Small intestine (tissue), 7 donors: Measurements from ENCODE around the gene DENND1A. TPM values are rescaled to one million over a fixed set of nuclear protein-coding genes. Genes with fewer than 3 reads are reported as not detected.

Experiments
- DNase-seq, 2 donors: peaks; one replicate each; pipeline versions ENCODE4 v3.0.0 to v3.0.0-alpha.2; 2013
- FAIRE-seq: peaks from 2 replicates; lab custom pipeline; 2012; peaks lifted over from hg19 to GRCh38; lab: Jason Lieb, UNC
- H3K27ac ChIP-seq, 3 donors: one replicate each; pipeline ENCODE4 v1.5.1; 2013; ENCODE audit warnings: low read length in 2 of 3, mild to moderate bottlenecking in 2 of 3, control low read depth in 1 of 3, inconsistent platforms in 1 of 3, low read depth in 1 of 3, moderate library complexity in 1 of 3
- H3K27me3 ChIP-seq, 3 donors: one replicate each; pipeline ENCODE4 v1.6.1; 2013; ENCODE audit warnings: low read length in 3 of 3, inconsistent platforms in 1 of 3; ENCODE audit not compliant: control insufficient read depth in 3 of 3, insufficient read depth in 3 of 3
- H3K36me3 ChIP-seq, 3 donors: one replicate each; pipeline ENCODE4 v1.6.1; 2013; ENCODE audit warnings: low read length in 3 of 3, inconsistent platforms in 1 of 3, low read depth in 1 of 3, mild to moderate bottlenecking in 1 of 3, moderate library complexity in 1 of 3; ENCODE audit not compliant: control insufficient read depth in 3 of 3, insufficient read depth in 2 of 3
- H3K4me1 ChIP-seq, 3 donors: one replicate each; pipeline ENCODE4 v1.6.1; 2013; ENCODE audit warnings: low read length in 2 of 3, inconsistent platforms in 1 of 3, low read depth in 1 of 3, mild to moderate bottlenecking in 1 of 3, moderate library complexity in 1 of 3; ENCODE audit not compliant: control insufficient read depth in 3 of 3, insufficient read depth in 2 of 3
- H3K4me3 ChIP-seq, 3 donors: one replicate each; pipeline ENCODE4 v1.5.1; 2013; ENCODE audit warnings: low read length in 3 of 3, control low read depth in 1 of 3, inconsistent platforms in 1 of 3, low read depth in 1 of 3, mild to moderate bottlenecking in 1 of 3, moderate library complexity in 1 of 3
- H3K9me3 ChIP-seq, 2 donors: one replicate each; pipeline ENCODE4 v1.6.1; 2013; ENCODE audit warnings: low read depth in 1 of 2, low read length in 1 of 2; ENCODE audit not compliant: control insufficient read depth in 2 of 2, insufficient read depth in 1 of 2
- WGBS, 3 donors: extraction: QIAGEN DNeasy Blood & Tissue Kit; methylation state at CpG; one replicate each; pipeline ENCODE4 v1.1.7; 2013; 5-methylcytosine and 5-hydroxymethylcytosine counted together
- polyA plus RNA-seq, 4 donors: library from polyadenylated mRNA; stranded (reverse) in 3 of 4; unstranded in 1 of 4; fragments of 200-250 nt in 3 of 4; fragments of 120-200 nt in 1 of 4; gene quantifications; one replicate each; pipeline versions ENCODE4 v1.2.1 to v1.2.3, GENCODE V29; 2013
- donor health status: healthy with polysubstance abuse.
- donor health status: control.
- donor health status: control.
- donor health status: Bipolar disorder and iron deficiency.
- donor health status: healthy.

DENND1A gene
- polyA plus RNA-seq, 4 donors: 11.5 to 43.4 (median 20.0) TPM

GRCh38 chr9:123511326-123512277 lies 418.3 kb downstream of the DENND1A start:
- WGBS, 3 donors: 87 to 88% (median 88%) methylated on average over 15 of the region's 15 CpGs
- no peak overlapping the region for H3K27ac ChIP-seq
- H3K4me3 ChIP-seq: no peak overlapping the region
- H3K4me1 ChIP-seq: no peaks in the 10 kb centered on the region
- peaks cover 0 to 18% (median 0%) of the 10 kb centered on the region in 3 donors for H3K36me3 ChIP-seq
- no peaks in the 10 kb centered on the region for H3K27me3 ChIP-seq
- FAIRE-seq: no peak
- DNase-seq: no peak
- no peaks in the 10 kb centered on the region for H3K9me3 ChIP-seq

GRCh38 chr9:123509646-123510045 lies 420.3 kb downstream of the DENND1A start:
- WGBS, 3 donors: 89 to 95% (median 90%) methylated on average over 2 of the region's 2 CpGs

GRCh38 chr9:123508048-123508447 lies 421.9 kb downstream of the DENND1A start:
- no peaks in the 10 kb centered on the region for H3K27me3 ChIP-seq
- no peak overlapping the region for H3K4me3 ChIP-seq
- H3K9me3 ChIP-seq: no peaks in the 10 kb centered on the region
- H3K27ac ChIP-seq: no peak overlapping the region
- WGBS, 3 donors: 72 to 81% (median 79%) methylated on average over 6 of the region's 6 CpGs
- FAIRE-seq (no peak), DNase-seq (no peak)
- H3K4me1 ChIP-seq: no peaks in the 10 kb centered on the region
- H3K36me3 ChIP-seq: peaks cover 0 to 17% (median 0%) of the 10 kb centered on the region in 3 donors

More at GRCh38 chr9:123509646-123510045, 420.3 kb downstream of the DENND1A start:
- H3K27ac ChIP-seq: no peak overlapping the region
- DNase-seq: no peak
- H3K27me3 ChIP-seq: no peaks in the 10 kb centered on the region
- peaks cover 0 to 20% (median 0%) of the 10 kb centered on the region in 3 donors for H3K36me3 ChIP-seq
- no peaks in the 10 kb centered on the region for H3K9me3 ChIP-seq
- no peak overlapping the region for H3K4me3 ChIP-seq
- no peaks in the 10 kb centered on the region for H3K4me1 ChIP-seq
- FAIRE-seq: no peak

DNA sequence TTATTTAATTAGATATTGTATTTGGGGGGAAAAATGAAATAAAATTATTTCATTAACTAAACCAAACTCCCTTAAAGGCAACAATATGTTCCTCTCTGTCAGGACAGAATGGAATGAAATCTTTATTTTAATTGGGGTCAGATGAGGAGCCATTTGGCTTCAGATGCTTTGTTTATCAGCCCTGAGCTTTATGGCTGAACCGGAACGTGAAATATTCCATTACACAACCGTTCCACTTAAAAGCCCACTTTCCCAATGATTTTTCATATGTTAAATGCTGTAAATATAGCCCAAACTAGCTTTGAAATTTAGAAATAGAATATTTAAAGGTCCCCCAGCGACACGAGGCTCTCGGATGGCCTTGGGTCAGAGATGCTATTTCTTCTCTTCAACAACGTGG lies 424.4 kb downstream of the DENND1A start:
- no peak for FAIRE-seq
- Histone ChIP-seq H3K36me3 (peaks cover 0 to 7% (median 0%) of the 10 kb centered on the region in 3 donors), H3K4me1 (no peaks in the 10 kb centered on the region), H3K27me3 (no peaks in the 10 kb centered on the region), H3K9me3 (no peaks in the 10 kb centered on the region), H3K4me3 (no peak overlapping the region), H3K27ac (no peak overlapping the region)
- DNase-seq: no peak
- WGBS, 3 donors: 72 to 86% (median 84%) methylated on average over 7 of the region's 7 CpGs

DNA sequence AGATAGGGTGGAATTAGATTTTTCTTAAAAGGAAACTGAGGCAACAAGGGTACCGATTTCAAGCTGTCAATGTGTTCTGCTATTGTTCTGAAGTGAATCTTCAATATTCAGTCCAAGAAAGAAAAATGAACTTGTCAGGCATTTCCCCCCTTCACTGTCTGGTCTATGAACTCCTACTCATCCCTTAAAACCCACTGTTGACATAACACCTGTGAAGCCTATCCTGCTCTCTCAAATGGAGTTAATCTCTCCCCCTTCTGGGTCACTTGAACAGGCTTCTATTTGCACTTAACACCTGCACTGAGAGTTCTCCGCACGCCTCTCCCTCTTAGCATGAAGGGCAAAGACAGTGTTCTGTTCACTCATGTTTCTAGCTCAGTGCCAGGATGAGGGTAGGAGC lies 429.6 kb downstream of the DENND1A start:
- DNase-seq (no peak), FAIRE-seq (no peak)
- no peaks in the 10 kb centered on the region for H3K27me3 ChIP-seq
- H3K27ac ChIP-seq: no peak overlapping the region
- H3K36me3 ChIP-seq: peaks cover 0 to 13% (median 0%) of the 10 kb centered on the region in 3 donors
- no peaks in the 10 kb centered on the region for H3K9me3 ChIP-seq
- no peak overlapping the region for H3K4me3 ChIP-seq
- H3K4me1 ChIP-seq: no peaks in the 10 kb centered on the region
- WGBS, 3 donors: 69 to 81% (median 78%) methylated on average over 3 of the region's 3 CpGs

- no peaks in the 10 kb centered on the region for H3K4me1 ChIP-seq
- 96 to 100% (median 97%) methylated on average over 1 of the region's 1 CpG for WGBS, 3 donors
- H3K27ac ChIP-seq: no peak overlapping the region
- FAIRE-seq: no peak
- no peak overlapping the region for H3K4me3 ChIP-seq
- H3K9me3 ChIP-seq: no peaks in the 10 kb centered on the region
- no peaks in the 10 kb centered on the region for H3K27me3 ChIP-seq
- peaks cover 0 to 19% (median 0%) of the 10 kb centered on the region in 3 donors for H3K36me3 ChIP-seq
- no peak for DNase-seq
Measured at GRCh38 chr9:123497830-123498229, 432.1 kb downstream of the DENND1A start.

- Histone ChIP-seq H3K9me3 (no peaks in the 10 kb centered on the region), H3K27ac (no peak overlapping the region), H3K4me3 (no peak overlapping the region), H3K27me3 (no peaks in the 10 kb centered on the region), H3K36me3 (peaks cover 0 to 22% (median 0%) of the 10 kb centered on the region in 3 donors), H3K4me1 (no peaks in the 10 kb centered on the region)
- DNase-seq: no peak
- FAIRE-seq: no peak
- WGBS, 3 donors: 95 to 98% (median 96%) methylated on average over 7 of the region's 7 CpGs
Measured at GRCh38 chr9:123495731-123496130, 434.2 kb downstream of the DENND1A start.

DNA sequence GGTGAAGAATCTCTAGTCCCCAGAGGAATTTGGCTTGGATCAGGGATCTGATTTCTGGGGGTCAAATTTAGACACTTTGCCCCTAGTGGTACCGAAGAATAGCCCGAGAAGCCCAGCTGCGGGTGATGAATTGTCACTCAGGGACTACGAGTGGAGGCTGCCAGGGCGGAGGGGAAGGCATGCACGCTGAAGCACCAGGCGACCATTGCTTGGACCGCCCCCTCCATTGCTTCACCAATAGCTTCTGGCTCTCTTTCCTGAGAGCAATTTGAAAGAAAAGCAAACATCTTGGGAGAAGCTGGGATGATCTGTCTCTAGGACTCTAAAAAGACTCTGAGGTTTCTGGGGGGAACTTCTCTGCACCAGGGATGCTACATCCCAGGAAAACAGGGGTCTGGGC lies 436.3 kb downstream of the DENND1A start:
- WGBS, 3 donors: 80 to 94% (median 93%) methylated on average over 8 of the region's 8 CpGs
- Histone ChIP-seq H3K4me3 (no peak overlapping the region), H3K27me3 (no peaks in the 10 kb centered on the region), H3K27ac (no peak overlapping the region), H3K36me3 (peaks cover 0 to 18% (median 0%) of the 10 kb centered on the region in 3 donors), H3K9me3 (no peaks in the 10 kb centered on the region), H3K4me1 (no peaks in the 10 kb centered on the region)
- no peak for DNase-seq
- FAIRE-seq: no peak
